SU-DHL-6 (cell line): ENCODE data around the gene RUVBL1.

Experiments
- EZH2phosphoT487 ChIP-seq: fragments of 200-600 bp; sonication (generic), shearing (Covaris generic); conservative IDR thresholded peaks from 2 replicates; pipeline ENCODE4 v1.6.1; 2018; ENCODE audit warnings: mild to moderate bottlenecking, antibody characterized with exemption, low read length, moderate library complexity, mixed read lengths
- TF ChIP-seq, protein P1 (sequence below): fragments of 200-600 bp; sonication (generic); IDR thresholded peaks from one replicate; pipeline ENCODE4 v1.5.1; 2017; ENCODE audit warnings: antibody characterized with exemption, mild to moderate bottlenecking, low read length, moderate library complexity; ENCODE audit not compliant: insufficient read depth, poor library complexity, severe bottlenecking

DNA sequence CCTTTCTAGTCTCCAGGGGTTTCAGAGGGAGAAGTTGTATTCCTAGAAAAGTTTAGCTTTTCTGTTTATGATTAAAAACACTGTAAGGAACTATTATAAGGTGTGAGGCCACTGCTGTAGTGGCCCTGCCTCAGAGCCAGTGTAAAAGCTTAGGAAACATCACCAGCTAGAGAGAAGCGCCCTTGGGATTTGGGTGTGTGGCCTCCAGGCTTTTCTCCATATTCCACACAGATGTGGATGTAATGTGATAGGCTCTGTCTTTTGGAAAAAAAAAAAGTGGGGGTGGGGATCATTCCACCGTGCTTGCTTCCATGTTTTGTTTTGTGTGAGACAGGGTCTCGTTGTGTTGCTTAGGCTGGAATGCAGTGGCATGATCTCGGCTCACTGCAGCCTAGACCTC, 57.5 kb downstream of the RUVBL1 start:
- TF ChIP-seq EZH2phosphoT487 = no peak
- TF ChIP-seq, protein P1, sequence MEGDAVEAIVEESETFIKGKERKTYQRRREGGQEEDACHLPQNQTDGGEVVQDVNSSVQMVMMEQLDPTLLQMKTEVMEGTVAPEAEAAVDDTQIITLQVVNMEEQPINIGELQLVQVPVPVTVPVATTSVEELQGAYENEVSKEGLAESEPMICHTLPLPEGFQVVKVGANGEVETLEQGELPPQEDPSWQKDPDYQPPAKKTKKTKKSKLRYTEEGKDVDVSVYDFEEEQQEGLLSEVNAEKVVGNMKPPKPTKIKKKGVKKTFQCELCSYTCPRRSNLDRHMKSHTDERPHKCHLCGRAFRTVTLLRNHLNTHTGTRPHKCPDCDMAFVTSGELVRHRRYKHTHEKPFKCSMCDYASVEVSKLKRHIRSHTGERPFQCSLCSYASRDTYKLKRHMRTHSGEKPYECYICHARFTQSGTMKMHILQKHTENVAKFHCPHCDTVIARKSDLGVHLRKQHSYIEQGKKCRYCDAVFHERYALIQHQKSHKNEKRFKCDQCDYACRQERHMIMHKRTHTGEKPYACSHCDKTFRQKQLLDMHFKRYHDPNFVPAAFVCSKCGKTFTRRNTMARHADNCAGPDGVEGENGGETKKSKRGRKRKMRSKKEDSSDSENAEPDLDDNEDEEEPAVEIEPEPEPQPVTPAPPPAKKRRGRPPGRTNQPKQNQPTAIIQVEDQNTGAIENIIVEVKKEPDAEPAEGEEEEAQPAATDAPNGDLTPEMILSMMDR = no peak
